Mucosa of descending colon (tissue), 3 donors: ENCODE data around the gene TNRC6B. TPM values are rescaled to one million over a fixed set of nuclear protein-coding genes. Genes with fewer than 3 reads are reported as not detected.
"Not testable (repeated sequence)": the region's sequence is repeated elsewhere in the genome, so short reads cannot be mapped to it uniquely, and the experiment has no call there.

Source experiments
- ATAC-seq: fragments of 200-7000 bp; cut with Tn5 transposase; one replicate; pipeline ENCODE4 v1.9.1; 2020; ENCODE audit warnings: mild to moderate bottlenecking, moderate library complexity
- DNase-seq, 3 donors: peaks; one replicate each; pipeline ENCODE4 v3.0.0-alpha.2; 2020
- H3K36me3 ChIP-seq: fragments of 200-600 bp; one replicate; pipeline ENCODE4 v1.8.0; 2021; ENCODE audit warnings: low read depth, mild to moderate bottlenecking
- H3K4me1 ChIP-seq: fragments of 200-600 bp; one replicate; pipeline ENCODE4 v1.8.0; 2021; ENCODE audit warnings: low read depth, mild to moderate bottlenecking
- H3K4me3 ChIP-seq: fragments of 200-600 bp; one replicate; pipeline ENCODE4 v1.8.0; 2021; ENCODE audit warnings: mild to moderate bottlenecking
- H3K9me3 ChIP-seq: fragments of 200-600 bp; one replicate; pipeline ENCODE4 v1.8.0; 2021; ENCODE audit warnings: mild to moderate bottlenecking
- intact Hi-C, 2 donors: fragments of 100-400 bp; cut with DNase I in 1 of 2; cut with micrococcal nuclease in 1 of 2; formaldehyde crosslinking; loops; one replicate each; pipeline versions ENCODE4 v1.11.0 to v1.11.1; 2022; cut with DNase I, micrococcal nuclease
- total RNA-seq, 3 donors: library from RNA; stranded (reverse); fragmentation: NEBNext Ultra II Directional in 2 of 3; extraction: Animal tissue kit (Norgen Biotek cat#: 25700) in 2 of 3; gene quantifications; one replicate each; pipeline versions ENCODE4 v1.2.1 to v1.2.4, GENCODE V29; 2021 to 2023
- TF ChIP-seq, protein P1 (sequence below): fragments of 200-600 bp; IDR thresholded peaks from one replicate; pipeline ENCODE4 v1.8.0; 2022; ENCODE audit warnings: antibody characterized with exemption, mild to moderate bottlenecking
- donor health status: DM: no; HTN: no; CAD: no; lungs with moderate emphysema.
- donor health status: DM: no; HTN: no; CAD: no.
- donor health status: DM: no; HTN: yes; CAD: no.

The TNRC6B gene
- total RNA-seq, 3 donors from 2014 or later, result 58.6 to 72.9 (median 58.9) TPM

- intact Hi-C loops, result no loop called here
- no peak for ATAC-seq
These were observed 131.9 kb downstream of the TNRC6B start for GRCh38 chr22:40309631-40310030.

DNA sequence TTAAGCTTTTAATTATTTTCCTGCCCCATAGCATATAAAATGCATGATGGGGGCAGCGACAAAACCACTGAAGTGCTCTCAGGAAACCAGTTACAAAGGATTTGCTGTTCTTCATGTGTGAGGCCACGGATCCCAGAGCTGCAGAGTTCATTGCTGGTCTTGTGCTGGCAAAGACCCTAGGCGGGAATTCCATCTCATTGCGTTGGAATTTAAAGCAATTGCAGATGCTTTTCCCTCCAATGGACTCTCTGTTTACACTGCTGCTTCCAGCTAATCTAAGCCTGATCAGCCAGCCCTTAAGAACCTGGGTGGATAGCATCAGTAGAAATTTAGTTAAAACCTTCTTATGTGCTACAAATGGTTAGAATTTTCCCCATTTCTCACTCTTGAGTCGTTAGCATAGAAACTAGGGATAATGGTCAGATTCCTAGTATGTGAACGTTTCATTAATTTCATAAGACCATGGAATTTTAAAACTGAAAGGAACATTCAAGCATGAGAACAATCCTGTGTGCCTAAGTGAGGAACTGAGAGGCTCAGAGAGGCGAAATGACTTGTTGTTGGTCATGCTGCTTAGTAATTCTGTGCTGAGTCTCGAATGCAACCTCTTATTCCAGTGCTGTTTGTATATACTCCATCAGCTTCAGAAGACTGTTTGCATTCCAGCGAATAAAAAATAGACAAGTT is 132.5 kb downstream of the TNRC6B start:
- Histone ChIP-seq H3K4me3 (no peak overlapping the region), H3K9me3 (no peaks in the 10 kb centered on the region), H3K4me1 (peaks cover 10% of the 10 kb centered on the region), H3K36me3 (peaks cover 17% of the 10 kb centered on the region)
- intact Hi-C loops, result no loop called here
- TF ChIP-seq, protein P1, sequence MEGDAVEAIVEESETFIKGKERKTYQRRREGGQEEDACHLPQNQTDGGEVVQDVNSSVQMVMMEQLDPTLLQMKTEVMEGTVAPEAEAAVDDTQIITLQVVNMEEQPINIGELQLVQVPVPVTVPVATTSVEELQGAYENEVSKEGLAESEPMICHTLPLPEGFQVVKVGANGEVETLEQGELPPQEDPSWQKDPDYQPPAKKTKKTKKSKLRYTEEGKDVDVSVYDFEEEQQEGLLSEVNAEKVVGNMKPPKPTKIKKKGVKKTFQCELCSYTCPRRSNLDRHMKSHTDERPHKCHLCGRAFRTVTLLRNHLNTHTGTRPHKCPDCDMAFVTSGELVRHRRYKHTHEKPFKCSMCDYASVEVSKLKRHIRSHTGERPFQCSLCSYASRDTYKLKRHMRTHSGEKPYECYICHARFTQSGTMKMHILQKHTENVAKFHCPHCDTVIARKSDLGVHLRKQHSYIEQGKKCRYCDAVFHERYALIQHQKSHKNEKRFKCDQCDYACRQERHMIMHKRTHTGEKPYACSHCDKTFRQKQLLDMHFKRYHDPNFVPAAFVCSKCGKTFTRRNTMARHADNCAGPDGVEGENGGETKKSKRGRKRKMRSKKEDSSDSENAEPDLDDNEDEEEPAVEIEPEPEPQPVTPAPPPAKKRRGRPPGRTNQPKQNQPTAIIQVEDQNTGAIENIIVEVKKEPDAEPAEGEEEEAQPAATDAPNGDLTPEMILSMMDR, result no peak
- no peak for DNase-seq
- peak; percentile 14 for ATAC-seq

More at GRCh38 chr22:40309631-40310030, 131.9 kb downstream of the TNRC6B start:
- Histone ChIP-seq H3K4me1 (peaks cover 10% of the 10 kb centered on the region), H3K4me3 (no peak overlapping the region), H3K36me3 (peaks cover 15% of the 10 kb centered on the region), H3K9me3 (no peaks in the 10 kb centered on the region)
- no peak for DNase-seq
- TF ChIP-seq, protein P1, result no peak

DNA sequence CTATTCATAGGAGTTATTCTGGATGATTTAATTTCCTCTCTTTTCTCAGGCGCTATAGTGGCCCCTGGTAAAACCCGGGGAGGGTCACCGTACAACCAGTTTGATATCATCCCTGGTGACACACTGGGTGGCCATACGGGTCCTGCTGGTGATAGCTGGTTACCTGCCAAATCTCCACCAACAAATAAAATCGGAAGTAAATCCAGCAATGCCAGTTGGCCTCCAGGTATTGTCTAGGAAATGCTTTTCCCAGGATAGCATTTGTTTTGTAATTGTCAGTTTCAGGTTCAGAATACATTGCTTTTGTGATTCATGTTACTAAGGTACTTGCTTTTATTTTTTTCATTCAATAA is 133.0 kb downstream of the TNRC6B start:
- ATAC-seq (no peak), DNase-seq (no peak)
- H3K4me1 ChIP-seq, result peaks cover 10% of the 10 kb centered on the region
- no peaks in the 10 kb centered on the region for H3K9me3 ChIP-seq
- peaks cover 21% of the 10 kb centered on the region for H3K36me3 ChIP-seq
- no peak overlapping the region for H3K4me3 ChIP-seq
- TF ChIP-seq, protein P1, result no peak
- intact Hi-C loops, result no loop called here

DNA sequence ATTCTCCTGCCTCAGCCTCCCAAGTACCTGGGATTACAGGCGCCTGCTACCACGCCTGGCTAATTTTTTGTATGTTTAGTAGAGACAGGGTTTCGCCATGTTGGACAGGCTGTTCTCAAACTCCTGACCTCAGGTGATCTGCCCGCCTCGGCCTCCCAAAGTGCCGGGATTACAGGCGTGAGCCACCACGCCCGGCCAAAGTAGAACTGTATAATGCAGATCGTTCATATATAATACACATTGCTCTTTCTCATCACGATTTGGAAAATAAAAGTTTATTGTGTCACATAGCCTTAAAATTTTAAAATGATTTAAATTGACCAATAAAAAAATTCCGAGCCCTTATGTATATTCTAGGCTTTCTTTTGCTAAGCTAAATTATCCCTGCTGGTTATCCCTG is 133.9 kb downstream of the TNRC6B start:
- intact Hi-C loops, H3K9me3 ChIP-seq, H3K4me3 ChIP-seq, H3K4me1 ChIP-seq: not testable (repeated sequence)
- DNase-seq, result peak in 2 of 3 donors; percentile 33 to 49
- peaks cover 27% of the 10 kb centered on the region for H3K36me3 ChIP-seq
- peak; percentile 71 for ATAC-seq

DNA sequence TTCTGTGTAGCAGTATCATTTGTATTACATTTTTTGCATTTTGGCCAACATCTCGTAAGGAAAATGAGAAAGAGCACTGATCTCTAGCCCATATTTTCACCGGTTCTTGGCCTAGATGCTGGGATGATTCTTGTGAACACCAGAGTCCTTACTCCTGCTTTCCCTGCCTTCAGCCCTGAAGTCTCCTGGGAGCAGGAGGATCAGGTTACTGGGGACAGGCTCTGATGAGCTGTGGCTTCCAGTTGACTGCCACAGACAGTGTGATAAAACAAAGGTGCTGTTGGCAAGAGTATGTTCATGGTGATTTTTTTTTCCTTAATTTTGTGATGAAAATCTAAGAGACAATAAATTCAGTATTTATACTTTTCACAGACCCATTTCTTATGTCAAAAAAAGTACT is 134.3 kb downstream of the TNRC6B start:
- ATAC-seq (peak; percentile 19), DNase-seq (no peak)
- Histone ChIP-seq H3K4me3 (no peak overlapping the region), H3K4me1 (peaks cover 10% of the 10 kb centered on the region), H3K9me3 (no peaks in the 10 kb centered on the region), H3K36me3 (peaks cover 27% of the 10 kb centered on the region)
- intact Hi-C loops, result no loop called here
- TF ChIP-seq, protein P1, result no peak

- TF ChIP-seq, protein P1, result no peak
- Histone ChIP-seq H3K4me3 (no peak overlapping the region), H3K9me3 (no peaks in the 10 kb centered on the region), H3K36me3 (peaks cover 25% of the 10 kb centered on the region), H3K4me1 (peaks cover 10% of the 10 kb centered on the region)
- intact Hi-C loops, result no loop called here
- ATAC-seq (no peak), DNase-seq (no peak)
These were observed 135.3 kb downstream of the TNRC6B start for GRCh38 chr22:40313007-40313406.
